ENCODE results near the gene SENP1.

GRCh38 chr12:48022180-48022521 lies 83.7 kb downstream of the SENP1 start:
- TF ChIP-seq, protein P1, sequence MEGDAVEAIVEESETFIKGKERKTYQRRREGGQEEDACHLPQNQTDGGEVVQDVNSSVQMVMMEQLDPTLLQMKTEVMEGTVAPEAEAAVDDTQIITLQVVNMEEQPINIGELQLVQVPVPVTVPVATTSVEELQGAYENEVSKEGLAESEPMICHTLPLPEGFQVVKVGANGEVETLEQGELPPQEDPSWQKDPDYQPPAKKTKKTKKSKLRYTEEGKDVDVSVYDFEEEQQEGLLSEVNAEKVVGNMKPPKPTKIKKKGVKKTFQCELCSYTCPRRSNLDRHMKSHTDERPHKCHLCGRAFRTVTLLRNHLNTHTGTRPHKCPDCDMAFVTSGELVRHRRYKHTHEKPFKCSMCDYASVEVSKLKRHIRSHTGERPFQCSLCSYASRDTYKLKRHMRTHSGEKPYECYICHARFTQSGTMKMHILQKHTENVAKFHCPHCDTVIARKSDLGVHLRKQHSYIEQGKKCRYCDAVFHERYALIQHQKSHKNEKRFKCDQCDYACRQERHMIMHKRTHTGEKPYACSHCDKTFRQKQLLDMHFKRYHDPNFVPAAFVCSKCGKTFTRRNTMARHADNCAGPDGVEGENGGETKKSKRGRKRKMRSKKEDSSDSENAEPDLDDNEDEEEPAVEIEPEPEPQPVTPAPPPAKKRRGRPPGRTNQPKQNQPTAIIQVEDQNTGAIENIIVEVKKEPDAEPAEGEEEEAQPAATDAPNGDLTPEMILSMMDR (conservative IDR thresholded peaks at IDR 0.05; ENCODE audit: low read length): no peak
- TF ChIP-seq EZH2phosphoT487 (IDR thresholded peaks at IDR 0.05; ENCODE audit: borderline replicate concordance): no peak

All from Loucy (cell line).